ENCODE measurements around the gene YTHDF1.

YTHDF1 gene

GRCh38 chr20:63175038-63175895 is 40.7 kb downstream of the YTHDF1 start:
- peak overlapping the region; percentile 15 for H3K4me3 ChIP-seq (ENCODE audit: insufficient read length, low read depth)
- H3K4me1 ChIP-seq (ENCODE audit: insufficient read depth, insufficient read length) = peaks cover 41% of the 10 kb centered on the region
- DNase-seq (ENCODE audit: low read depth, low spot score) = no peak
- TF ChIP-seq ZNF274 (IDR thresholded peaks at IDR 0.05; ENCODE audit: low read depth, low read length) = no peak
- no peak for TF ChIP-seq YY1 (IDR thresholded peaks at IDR 0.05; ENCODE audit: insufficient read depth, insufficient read length)
- peak; percentile 78 for TF ChIP-seq SUZ12 (IDR thresholded peaks at IDR 0.05; ENCODE audit: extremely low read depth, insufficient read depth, insufficient read length)
- H3K27me3 ChIP-seq (ENCODE audit: insufficient read depth, insufficient read length) = peaks cover 74% of the 10 kb centered on the region
- no peaks in the 10 kb centered on the region for H3K36me3 ChIP-seq (ENCODE audit: insufficient read depth, insufficient read length, low read length)
- no peak overlapping the region for H3K9ac ChIP-seq (ENCODE audit: insufficient read length, low read depth)
- H3K9me3 ChIP-seq (ENCODE audit: insufficient read depth, low read length) = no peaks in the 10 kb centered on the region

- no peak overlapping the region for H3K9ac ChIP-seq (ENCODE audit: insufficient read length, low read depth)
- H3K9me3 ChIP-seq (ENCODE audit: insufficient read depth, low read length) = no peaks in the 10 kb centered on the region
- DNase-seq (ENCODE audit: low read depth, low spot score) = no peak
- peak overlapping the region; percentile 19 for H3K4me3 ChIP-seq (ENCODE audit: insufficient read length, low read depth)
- H3K27me3 ChIP-seq (ENCODE audit: insufficient read depth, insufficient read length) = peaks cover 82% of the 10 kb centered on the region
- TF ChIP-seq SUZ12 (IDR thresholded peaks at IDR 0.05; ENCODE audit: extremely low read depth, insufficient read depth, insufficient read length) (no peak), YY1 (IDR thresholded peaks at IDR 0.05; ENCODE audit: insufficient read depth, insufficient read length) (no peak), ZNF274 (IDR thresholded peaks at IDR 0.05; ENCODE audit: low read depth, low read length) (no peak)
- H3K36me3 ChIP-seq (ENCODE audit: insufficient read depth, insufficient read length, low read length) = no peaks in the 10 kb centered on the region
- H3K4me1 ChIP-seq (ENCODE audit: insufficient read depth, insufficient read length) = peaks cover 33% of the 10 kb centered on the region
Measured at GRCh38 chr20:63174309-63175037, 41.5 kb downstream of the YTHDF1 start.

GRCh38 chr20:63173552-63174191 is 42.3 kb downstream of the YTHDF1 start:
- H3K4me3 ChIP-seq (ENCODE audit: insufficient read length, low read depth) = no peak overlapping the region
- peaks cover 84% of the 10 kb centered on the region for H3K27me3 ChIP-seq (ENCODE audit: insufficient read depth, insufficient read length)
- no peaks in the 10 kb centered on the region for H3K36me3 ChIP-seq (ENCODE audit: insufficient read depth, insufficient read length, low read length)
- H3K9ac ChIP-seq (ENCODE audit: insufficient read length, low read depth) = peak overlapping the region; percentile 61
- TF ChIP-seq ZNF274 (IDR thresholded peaks at IDR 0.05; ENCODE audit: low read depth, low read length) = no peak
- no peak for TF ChIP-seq SUZ12 (IDR thresholded peaks at IDR 0.05; ENCODE audit: extremely low read depth, insufficient read depth, insufficient read length)
- DNase-seq (ENCODE audit: low read depth, low spot score) = no peak
- H3K9me3 ChIP-seq (ENCODE audit: insufficient read depth, low read length) = no peaks in the 10 kb centered on the region
- peaks cover 39% of the 10 kb centered on the region for H3K4me1 ChIP-seq (ENCODE audit: insufficient read depth, insufficient read length)

- Histone ChIP-seq H3K4me3 (ENCODE audit: insufficient read length, low read depth) (no peak overlapping the region), H3K9ac (ENCODE audit: insufficient read length, low read depth) (no peak overlapping the region), H3K9me3 (ENCODE audit: insufficient read depth, low read length) (no peaks in the 10 kb centered on the region), H3K4me1 (ENCODE audit: insufficient read depth, insufficient read length) (peaks cover 37% of the 10 kb centered on the region), H3K36me3 (ENCODE audit: insufficient read depth, insufficient read length, low read length) (no peaks in the 10 kb centered on the region), H3K27me3 (ENCODE audit: insufficient read depth, insufficient read length) (peaks cover 80% of the 10 kb centered on the region)
- TF ChIP-seq SUZ12 (IDR thresholded peaks at IDR 0.05; ENCODE audit: extremely low read depth, insufficient read depth, insufficient read length) (no peak), ZNF274 (IDR thresholded peaks at IDR 0.05; ENCODE audit: low read depth, low read length) (no peak)
- DNase-seq (ENCODE audit: low read depth, low spot score) = no peak
Measured at GRCh38 chr20:63172726-63173125, 43.2 kb downstream of the YTHDF1 start.

- Histone ChIP-seq H3K4me3 (ENCODE audit: insufficient read length, low read depth) (no peak overlapping the region), H3K9me3 (ENCODE audit: insufficient read depth, low read length) (no peaks in the 10 kb centered on the region), H3K9ac (ENCODE audit: insufficient read length, low read depth) (no peak overlapping the region), H3K27me3 (ENCODE audit: insufficient read depth, insufficient read length) (peaks cover 73% of the 10 kb centered on the region), H3K36me3 (ENCODE audit: insufficient read depth, insufficient read length, low read length) (no peaks in the 10 kb centered on the region), H3K4me1 (ENCODE audit: insufficient read depth, insufficient read length) (peaks cover 37% of the 10 kb centered on the region)
- DNase-seq (ENCODE audit: low read depth, low spot score) = no peak
- no peak for TF ChIP-seq YY1 (IDR thresholded peaks at IDR 0.05; ENCODE audit: insufficient read depth, insufficient read length)
- TF ChIP-seq ZNF274 (IDR thresholded peaks at IDR 0.05; ENCODE audit: low read depth, low read length) = no peak
- TF ChIP-seq SUZ12 (IDR thresholded peaks at IDR 0.05; ENCODE audit: extremely low read depth, insufficient read depth, insufficient read length) = no peak
Measured at GRCh38 chr20:63171991-63172390, 43.9 kb downstream of the YTHDF1 start.

- Histone ChIP-seq H3K4me3 (ENCODE audit: insufficient read length, low read depth) (no peak overlapping the region), H3K9ac (ENCODE audit: insufficient read length, low read depth) (no peak overlapping the region), H3K9me3 (ENCODE audit: insufficient read depth, low read length) (no peaks in the 10 kb centered on the region), H3K4me1 (ENCODE audit: insufficient read depth, insufficient read length) (peaks cover 27% of the 10 kb centered on the region), H3K36me3 (ENCODE audit: insufficient read depth, insufficient read length, low read length) (no peaks in the 10 kb centered on the region), H3K27me3 (ENCODE audit: insufficient read depth, insufficient read length) (peaks cover 50% of the 10 kb centered on the region)
- DNase-seq (ENCODE audit: low read depth, low spot score) = no peak
- no peak for TF ChIP-seq SUZ12 (IDR thresholded peaks at IDR 0.05; ENCODE audit: extremely low read depth, insufficient read depth, insufficient read length)
- no peak for TF ChIP-seq ZNF274 (IDR thresholded peaks at IDR 0.05; ENCODE audit: low read depth, low read length)
- no peak for TF ChIP-seq YY1 (IDR thresholded peaks at IDR 0.05; ENCODE audit: insufficient read depth, insufficient read length)
Measured at GRCh38 chr20:63169681-63170080, 46.2 kb downstream of the YTHDF1 start.

GRCh38 chr20:63168861-63169260 is 47.1 kb downstream of the YTHDF1 start:
- TF ChIP-seq SUZ12 (IDR thresholded peaks at IDR 0.05; ENCODE audit: extremely low read depth, insufficient read depth, insufficient read length) = no peak
- TF ChIP-seq YY1 (IDR thresholded peaks at IDR 0.05; ENCODE audit: insufficient read depth, insufficient read length) = no peak
- no peak for TF ChIP-seq ZNF274 (IDR thresholded peaks at IDR 0.05; ENCODE audit: low read depth, low read length)
- DNase-seq (ENCODE audit: low read depth, low spot score) = no peak
- Histone ChIP-seq H3K4me3 (ENCODE audit: insufficient read length, low read depth) (no peak overlapping the region), H3K27me3 (ENCODE audit: insufficient read depth, insufficient read length) (peaks cover 42% of the 10 kb centered on the region), H3K4me1 (ENCODE audit: insufficient read depth, insufficient read length) (peaks cover 19% of the 10 kb centered on the region), H3K9ac (ENCODE audit: insufficient read length, low read depth) (no peak overlapping the region), H3K36me3 (ENCODE audit: insufficient read depth, insufficient read length, low read length) (no peaks in the 10 kb centered on the region), H3K9me3 (ENCODE audit: insufficient read depth, low read length) (no peaks in the 10 kb centered on the region)

All from NT2/D1 (cell line).